GM12865 (cell line): ENCODE results near the gene MRPL40.

Source experiments
- DNase-seq: peaks from one replicate; pipeline ENCODE4 v3.0.0; 2010; ENCODE audit warnings: low read depth
- H3K4me3 ChIP-seq: 2 replicates; pipeline ENCODE4 v1.5.1; 2011; ENCODE audit warnings: mild to moderate bottlenecking, low read depth, low read length, control low read depth
- CTCF ChIP-seq: IDR thresholded peaks from 2 replicates; pipeline ENCODE4 v1.5.1; 2011; ENCODE audit warnings: low read length, control low read depth, low read depth, inconsistent platforms; ENCODE audit not compliant: insufficient read depth; ENCODE audit errors: missing control alignments

The MRPL40 gene

GRCh38 chr22:19467912-19468311 lies 35.6 kb downstream of the MRPL40 start:
- H3K4me3 ChIP-seq, result no peak overlapping the region
- DNase-seq, result no peak
- TF ChIP-seq CTCF, result no peak

- no peak overlapping the region for H3K4me3 ChIP-seq
- TF ChIP-seq CTCF, result no peak
- DNase-seq, result no peak
Observed at GRCh38 chr22:19469421-19469820, 37.1 kb downstream of the MRPL40 start.

DNA sequence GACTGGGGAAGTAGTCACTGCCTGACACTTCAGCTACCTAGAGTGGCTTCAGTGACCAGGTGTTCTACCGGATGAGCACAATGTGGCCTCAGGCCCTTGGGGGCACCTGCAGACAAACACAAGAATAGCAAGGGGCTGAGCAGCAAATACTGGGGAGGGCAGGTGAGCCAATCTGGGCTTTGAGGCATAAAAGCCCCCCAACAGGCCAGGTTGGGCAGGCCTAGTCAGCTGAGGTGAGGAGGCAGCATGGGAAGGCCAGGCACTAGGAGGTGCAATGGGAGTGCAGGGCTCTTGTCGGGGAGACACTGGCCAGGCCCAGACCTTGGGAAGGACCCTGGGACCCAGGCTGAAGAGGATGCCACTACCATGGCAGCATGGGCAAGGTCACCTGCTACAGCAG lies 37.7 kb downstream of the MRPL40 start:
- TF ChIP-seq CTCF, result no peak
- DNase-seq, result no peak
- H3K4me3 ChIP-seq, result no peak overlapping the region

GRCh38 chr22:19471572-19471971 lies 39.2 kb downstream of the MRPL40 start:
- H3K4me3 ChIP-seq, result no peak overlapping the region
- no peak for TF ChIP-seq CTCF
- DNase-seq, result no peak

GRCh38 chr22:19472233-19472632 lies 39.9 kb downstream of the MRPL40 start:
- no peak for DNase-seq
- H3K4me3 ChIP-seq, result no peak overlapping the region
- TF ChIP-seq CTCF, result no peak

- no peak for DNase-seq
- no peak overlapping the region for H3K4me3 ChIP-seq
- no peak for TF ChIP-seq CTCF
Observed at GRCh38 chr22:19473578-19473977, 41.2 kb downstream of the MRPL40 start.

GRCh38 chr22:19476023-19476422 lies 43.7 kb downstream of the MRPL40 start:
- TF ChIP-seq CTCF, result no peak
- H3K4me3 ChIP-seq, result no peak overlapping the region
- DNase-seq, result no peak
